ENCODE results near the gene DPPA2. TPM values are rescaled to one million over a fixed set of nuclear protein-coding genes. Genes with fewer than 3 reads are reported as not detected.
"Not testable (repeated sequence)": the region's sequence is repeated elsewhere in the genome, so short reads cannot be mapped to it uniquely, and the experiment has no call there.

Gene DPPA2, protein sequence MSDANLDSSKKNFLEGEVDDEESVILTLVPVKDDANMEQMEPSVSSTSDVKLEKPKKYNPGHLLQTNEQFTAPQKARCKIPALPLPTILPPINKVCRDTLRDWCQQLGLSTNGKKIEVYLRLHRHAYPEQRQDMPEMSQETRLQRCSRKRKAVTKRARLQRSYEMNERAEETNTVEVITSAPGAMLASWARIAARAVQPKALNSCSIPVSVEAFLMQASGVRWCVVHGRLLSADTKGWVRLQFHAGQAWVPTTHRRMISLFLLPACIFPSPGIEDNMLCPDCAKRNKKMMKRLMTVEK
- not detected for total RNA-seq

DNA sequence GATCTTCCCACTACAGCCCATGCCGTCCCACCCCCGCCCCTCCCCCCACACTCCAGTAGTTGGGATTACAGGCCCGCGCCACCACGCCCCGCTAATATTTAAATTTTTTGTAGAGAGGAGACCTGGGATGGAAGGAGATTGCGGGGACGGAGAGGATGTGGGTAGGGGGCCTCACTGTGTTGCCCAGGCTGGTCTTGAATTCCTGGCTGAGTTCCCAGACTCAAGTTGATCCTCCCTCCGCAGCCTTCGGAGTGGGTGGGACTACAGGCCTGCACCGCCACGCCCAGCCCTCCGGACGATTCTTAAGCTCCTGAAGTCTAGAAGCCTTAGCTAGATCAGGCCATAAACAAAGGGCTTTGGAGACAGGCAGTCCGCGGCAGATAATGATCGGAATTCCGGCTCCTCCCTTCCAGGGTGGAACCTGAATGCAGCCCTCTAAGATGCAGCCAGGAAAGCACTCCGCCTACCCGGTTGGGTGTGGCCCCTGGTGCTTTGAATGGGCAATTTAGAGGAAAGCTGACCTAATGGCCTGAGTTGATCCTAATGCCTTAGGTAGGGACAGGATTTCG lies at the start of gene DPPA2:
TSS of gene DPPA2 (minus strand) at position 356 of the 569 bp plus-strand sequence. CDS start 1,975 bp downstream, outside the sequence.
- 88 to 89% methylated on average over 21 of the region's 21 CpGs for WGBS, 2 donors
- Histone ChIP-seq H3K36me3 (no peaks in the 10 kb centered on the region), H3K4me1 (no peaks in the 10 kb centered on the region), H3K27ac (no peak within 1 kb of the TSS), H3K4me3 (no peak within 1 kb of the TSS), H3K9me3 (no peaks in the 10 kb centered on the region), H3K27me3 (no peaks in the 10 kb centered on the region)
- TF ChIP-seq, protein P1, sequence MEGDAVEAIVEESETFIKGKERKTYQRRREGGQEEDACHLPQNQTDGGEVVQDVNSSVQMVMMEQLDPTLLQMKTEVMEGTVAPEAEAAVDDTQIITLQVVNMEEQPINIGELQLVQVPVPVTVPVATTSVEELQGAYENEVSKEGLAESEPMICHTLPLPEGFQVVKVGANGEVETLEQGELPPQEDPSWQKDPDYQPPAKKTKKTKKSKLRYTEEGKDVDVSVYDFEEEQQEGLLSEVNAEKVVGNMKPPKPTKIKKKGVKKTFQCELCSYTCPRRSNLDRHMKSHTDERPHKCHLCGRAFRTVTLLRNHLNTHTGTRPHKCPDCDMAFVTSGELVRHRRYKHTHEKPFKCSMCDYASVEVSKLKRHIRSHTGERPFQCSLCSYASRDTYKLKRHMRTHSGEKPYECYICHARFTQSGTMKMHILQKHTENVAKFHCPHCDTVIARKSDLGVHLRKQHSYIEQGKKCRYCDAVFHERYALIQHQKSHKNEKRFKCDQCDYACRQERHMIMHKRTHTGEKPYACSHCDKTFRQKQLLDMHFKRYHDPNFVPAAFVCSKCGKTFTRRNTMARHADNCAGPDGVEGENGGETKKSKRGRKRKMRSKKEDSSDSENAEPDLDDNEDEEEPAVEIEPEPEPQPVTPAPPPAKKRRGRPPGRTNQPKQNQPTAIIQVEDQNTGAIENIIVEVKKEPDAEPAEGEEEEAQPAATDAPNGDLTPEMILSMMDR (IDR thresholded peaks at IDR 0.05): no peak
- TF ChIP-seq POLR2A (IDR thresholded peaks at IDR 0.05) (no peak), EP300 (IDR thresholded peaks at IDR 0.05) (no peak)
- DNase-seq (ENCODE audit: low spot score in 2 of 2): no peak

- peaks cover 0 to 4% (median 0%) of the 10 kb centered on the region in 4 donors for H3K9me3 ChIP-seq
- no peak overlapping the region for H3K4me3 ChIP-seq
- H3K27me3 ChIP-seq: no peaks in the 10 kb centered on the region
- WGBS, 2 donors: 78% methylated on average over 6 of the region's 6 CpGs
- no peaks in the 10 kb centered on the region for H3K4me1 ChIP-seq
- DNase-seq (ENCODE audit: low spot score in 2 of 2): no peak
- TF ChIP-seq EP300 (IDR thresholded peaks at IDR 0.05): no peak
- TF ChIP-seq, protein P1 (IDR thresholded peaks at IDR 0.05): no peak
- no peak for TF ChIP-seq POLR2A (IDR thresholded peaks at IDR 0.05)
- H3K36me3 ChIP-seq: no peaks in the 10 kb centered on the region
- no peak overlapping the region for H3K27ac ChIP-seq
Observed at GRCh38 chr3:109364088-109364487, 47.8 kb upstream of the DPPA2 start.

- Histone ChIP-seq H3K36me3 (no peaks in the 10 kb centered on the region), H3K27ac (no peak overlapping the region), H3K4me1 (no peaks in the 10 kb centered on the region), H3K4me3 (no peak overlapping the region), H3K27me3 (no peaks in the 10 kb centered on the region), H3K9me3 (peaks cover 0 to 4% (median 0%) of the 10 kb centered on the region in 4 donors)
- TF ChIP-seq POLR2A (IDR thresholded peaks at IDR 0.05) (no peak), EP300 (IDR thresholded peaks at IDR 0.05) (no peak)
- TF ChIP-seq, protein P1 (IDR thresholded peaks at IDR 0.05): no peak
- no peak for DNase-seq (ENCODE audit: low spot score in 2 of 2)
Observed at GRCh38 chr3:109363634-109364033, 47.3 kb upstream of the DPPA2 start.

GRCh38 chr3:109362823-109363222 lies 46.5 kb upstream of the DPPA2 start:
- WGBS, 2 donors: 84 to 85% methylated on average over 4 of the region's 4 CpGs

DNA sequence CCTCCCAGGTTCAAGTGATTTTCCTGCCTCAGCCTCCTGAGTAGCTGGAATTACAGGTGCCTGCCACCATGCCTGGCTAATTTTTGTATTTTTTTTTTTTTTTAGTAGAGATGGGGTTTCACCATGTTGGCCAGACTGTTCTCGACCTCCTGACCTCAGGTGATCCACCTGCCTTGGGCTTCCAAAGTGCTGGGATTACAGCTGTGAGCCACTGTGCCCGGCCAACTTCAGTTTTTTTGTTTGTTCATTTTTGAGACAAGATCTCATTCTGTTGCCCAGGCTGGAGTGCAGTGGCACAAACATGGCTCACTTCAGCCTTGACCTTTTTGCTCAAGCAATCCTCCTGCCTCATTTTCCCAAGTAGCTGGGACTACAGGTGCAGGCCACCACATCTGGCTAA lies 42.5 kb upstream of the DPPA2 start:
- not testable (repeated sequence) for H3K4me3 ChIP-seq; H3K9me3 ChIP-seq; H3K27ac ChIP-seq; H3K27me3 ChIP-seq; H3K36me3 ChIP-seq; H3K4me1 ChIP-seq; DNase-seq (ENCODE audit: low spot score in 2 of 2)
- WGBS, 2 donors: 85% methylated on average over 2 of the region's 2 CpGs

More at GRCh38 chr3:109362823-109363222, 46.5 kb upstream of the DPPA2 start:
- H3K4me1 ChIP-seq: no peaks in the 10 kb centered on the region
- TF ChIP-seq EP300 (IDR thresholded peaks at IDR 0.05): no peak
- TF ChIP-seq POLR2A (IDR thresholded peaks at IDR 0.05): no peak
- TF ChIP-seq, protein P1 (IDR thresholded peaks at IDR 0.05): no peak
- no peak overlapping the region for H3K27ac ChIP-seq
- no peaks in the 10 kb centered on the region for H3K27me3 ChIP-seq
- no peaks in the 10 kb centered on the region for H3K36me3 ChIP-seq
- H3K4me3 ChIP-seq: no peak overlapping the region
- no peak for DNase-seq (ENCODE audit: low spot score in 2 of 2)
- H3K9me3 ChIP-seq: peaks cover 0 to 4% (median 0%) of the 10 kb centered on the region in 4 donors
